Mucosa of stomach (tissue), 1 donor: ENCODE data around the gene FXYD5.
"Not testable (repeated sequence)": the region's sequence is repeated elsewhere in the genome, so short reads cannot be mapped to it uniquely, and the experiment has no call there.

Experiments
- H3K27me3 ChIP-seq: one replicate; pipeline ENCODE4 v1.7.0; 2013; ENCODE audit warnings: mild to moderate bottlenecking, low read length; ENCODE audit not compliant: control insufficient read depth, insufficient read depth
- H3K36me3 ChIP-seq: one replicate; pipeline ENCODE4 v1.7.0; 2013; ENCODE audit warnings: low read length; ENCODE audit not compliant: control insufficient read depth, insufficient read depth
- H3K4me1 ChIP-seq: one replicate; pipeline ENCODE4 v1.7.0; 2013; ENCODE audit warnings: mild to moderate bottlenecking, low read length; ENCODE audit not compliant: control insufficient read depth, insufficient read depth
- H3K4me3 ChIP-seq: one replicate; pipeline ENCODE4 v1.7.0; 2013; ENCODE audit warnings: low read length
- H3K9ac ChIP-seq: one replicate; pipeline ENCODE4 v1.7.0; 2013; ENCODE audit warnings: mild to moderate bottlenecking, low read length, moderate library complexity
- H3K9me3 ChIP-seq: one replicate; pipeline ENCODE4 v1.7.0; 2013; ENCODE audit warnings: mild to moderate bottlenecking, low read length, moderate library complexity; ENCODE audit not compliant: control insufficient read depth
- donor health status: Pancreatic carcinoma.

FXYD5 gene

GRCh38 chr19:35122687-35123551 is 31.6 kb upstream of the FXYD5 start:
- no peak overlapping the region for H3K4me3 ChIP-seq
- H3K36me3 ChIP-seq = peaks cover 6% of the 10 kb centered on the region
- H3K9me3 ChIP-seq = no peaks in the 10 kb centered on the region
- peaks cover 63% of the 10 kb centered on the region for H3K4me1 ChIP-seq
- no peak overlapping the region for H3K9ac ChIP-seq
- no peaks in the 10 kb centered on the region for H3K27me3 ChIP-seq

GRCh38 chr19:35123573-35123972 is 31.0 kb upstream of the FXYD5 start:
- Histone ChIP-seq H3K36me3 (peaks cover 6% of the 10 kb centered on the region), H3K9me3 (no peaks in the 10 kb centered on the region), H3K4me3 (no peak overlapping the region), H3K4me1 (peaks cover 63% of the 10 kb centered on the region), H3K9ac (no peak overlapping the region), H3K27me3 (no peaks in the 10 kb centered on the region)

- Histone ChIP-seq H3K36me3 (peaks cover 6% of the 10 kb centered on the region), H3K4me3 (peak overlapping the region; percentile 31), H3K9me3 (no peaks in the 10 kb centered on the region), H3K27me3 (no peaks in the 10 kb centered on the region), H3K9ac (peak overlapping the region; percentile 57), H3K4me1 (peaks cover 63% of the 10 kb centered on the region)
These were observed 30.2 kb upstream of the FXYD5 start for GRCh38 chr19:35124098-35125060.

GRCh38 chr19:35125270-35125717 is 29.2 kb upstream of the FXYD5 start:
- H3K36me3 ChIP-seq = peaks cover 6% of the 10 kb centered on the region
- H3K4me3 ChIP-seq = no peak overlapping the region
- no peaks in the 10 kb centered on the region for H3K9me3 ChIP-seq
- H3K27me3 ChIP-seq = no peaks in the 10 kb centered on the region
- H3K4me1 ChIP-seq = peaks cover 55% of the 10 kb centered on the region
- peak overlapping the region; percentile 57 for H3K9ac ChIP-seq

GRCh38 chr19:35125749-35126623 is 28.5 kb upstream of the FXYD5 start:
- H3K27me3 ChIP-seq = no peaks in the 10 kb centered on the region
- H3K4me3 ChIP-seq = no peak overlapping the region
- no peak overlapping the region for H3K9ac ChIP-seq
- H3K36me3 ChIP-seq = peaks cover 6% of the 10 kb centered on the region
- peaks cover 50% of the 10 kb centered on the region for H3K4me1 ChIP-seq
- H3K9me3 ChIP-seq = no peaks in the 10 kb centered on the region

- no peaks in the 10 kb centered on the region for H3K9me3 ChIP-seq
- H3K9ac ChIP-seq = no peak overlapping the region
- no peaks in the 10 kb centered on the region for H3K27me3 ChIP-seq
- H3K4me1 ChIP-seq = peaks cover 44% of the 10 kb centered on the region
- no peak overlapping the region for H3K4me3 ChIP-seq
- peaks cover 3% of the 10 kb centered on the region for H3K36me3 ChIP-seq
These were observed 27.9 kb upstream of the FXYD5 start for GRCh38 chr19:35126624-35126959.

- H3K4me1 ChIP-seq = peaks cover 31% of the 10 kb centered on the region
These were observed 26.7 kb upstream of the FXYD5 start for GRCh38 chr19:35127871-35128270.

GRCh38 chr19:35128398-35129057 is 26.0 kb upstream of the FXYD5 start:
- Histone ChIP-seq H3K36me3 (no peaks in the 10 kb centered on the region), H3K9ac (no peak overlapping the region), H3K27me3 (no peaks in the 10 kb centered on the region), H3K4me3 (no peak overlapping the region), H3K4me1 (peaks cover 25% of the 10 kb centered on the region), H3K9me3 (no peaks in the 10 kb centered on the region)

More at GRCh38 chr19:35127871-35128270, 26.7 kb upstream of the FXYD5 start:
- Histone ChIP-seq H3K9ac (no peak overlapping the region), H3K9me3 (no peaks in the 10 kb centered on the region), H3K36me3 (no peaks in the 10 kb centered on the region), H3K27me3 (no peaks in the 10 kb centered on the region), H3K4me3 (no peak overlapping the region)

- H3K4me1 ChIP-seq = peaks cover 13% of the 10 kb centered on the region
- not testable (repeated sequence) for H3K9ac ChIP-seq, H3K4me3 ChIP-seq, H3K9me3 ChIP-seq, H3K27me3 ChIP-seq, H3K36me3 ChIP-seq
These were observed 24.7 kb upstream of the FXYD5 start for GRCh38 chr19:35129724-35130274.

GRCh38 chr19:35130761-35131720 is 23.5 kb upstream of the FXYD5 start:
- Histone ChIP-seq H3K27me3 (no peaks in the 10 kb centered on the region), H3K4me3 (no peak overlapping the region), H3K9ac (no peak overlapping the region), H3K36me3 (no peaks in the 10 kb centered on the region), H3K4me1 (peaks cover under 1% of the 10 kb centered on the region), H3K9me3 (no peaks in the 10 kb centered on the region)
